ENCODE data around the gene GARIN5A.

DNA sequence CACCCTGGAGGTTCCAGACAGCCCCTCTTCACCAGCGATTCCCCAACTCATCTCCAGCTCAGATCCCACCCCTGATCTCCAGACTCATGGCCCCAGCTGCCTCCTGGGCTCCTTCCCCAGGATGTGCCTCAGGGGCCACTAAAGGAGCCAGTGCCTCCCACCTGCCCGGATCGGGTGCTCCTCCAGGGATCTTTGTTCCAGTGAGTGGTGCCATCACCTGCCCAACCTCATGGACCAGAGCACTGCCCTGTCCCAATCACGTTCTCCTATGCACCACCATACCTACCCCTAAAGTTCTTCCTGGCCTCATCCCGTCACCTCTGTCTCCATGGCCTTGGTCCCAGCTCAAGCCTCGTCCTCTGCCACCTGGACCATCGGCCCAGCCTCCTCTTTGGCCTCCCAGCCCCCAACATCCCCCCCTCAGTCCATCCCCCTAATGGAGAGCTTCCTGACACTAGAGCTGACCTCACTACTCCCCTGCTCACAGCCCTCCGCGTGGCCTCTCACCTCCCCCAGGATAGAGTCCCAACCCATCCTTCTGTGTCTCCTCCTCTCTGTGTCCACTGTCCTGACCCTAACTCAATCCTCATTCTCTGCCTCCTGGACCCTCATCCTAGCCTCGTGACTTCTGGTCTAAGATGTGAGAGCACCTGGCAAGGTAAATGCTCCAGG is 8.8 kb upstream of the GARIN5A start:
- TF ChIP-seq, protein P1, sequence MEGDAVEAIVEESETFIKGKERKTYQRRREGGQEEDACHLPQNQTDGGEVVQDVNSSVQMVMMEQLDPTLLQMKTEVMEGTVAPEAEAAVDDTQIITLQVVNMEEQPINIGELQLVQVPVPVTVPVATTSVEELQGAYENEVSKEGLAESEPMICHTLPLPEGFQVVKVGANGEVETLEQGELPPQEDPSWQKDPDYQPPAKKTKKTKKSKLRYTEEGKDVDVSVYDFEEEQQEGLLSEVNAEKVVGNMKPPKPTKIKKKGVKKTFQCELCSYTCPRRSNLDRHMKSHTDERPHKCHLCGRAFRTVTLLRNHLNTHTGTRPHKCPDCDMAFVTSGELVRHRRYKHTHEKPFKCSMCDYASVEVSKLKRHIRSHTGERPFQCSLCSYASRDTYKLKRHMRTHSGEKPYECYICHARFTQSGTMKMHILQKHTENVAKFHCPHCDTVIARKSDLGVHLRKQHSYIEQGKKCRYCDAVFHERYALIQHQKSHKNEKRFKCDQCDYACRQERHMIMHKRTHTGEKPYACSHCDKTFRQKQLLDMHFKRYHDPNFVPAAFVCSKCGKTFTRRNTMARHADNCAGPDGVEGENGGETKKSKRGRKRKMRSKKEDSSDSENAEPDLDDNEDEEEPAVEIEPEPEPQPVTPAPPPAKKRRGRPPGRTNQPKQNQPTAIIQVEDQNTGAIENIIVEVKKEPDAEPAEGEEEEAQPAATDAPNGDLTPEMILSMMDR (IDR thresholded peaks at IDR 0.05), result no peak
- TF ChIP-seq EP300 (IDR thresholded peaks at IDR 0.05) (no peak), POLR2A (IDR thresholded peaks at IDR 0.05) (no peak), POLR2AphosphoS5 (IDR thresholded peaks at IDR 0.05) (no peak)
